Gastrocnemius medialis (tissue), 4 donors: ENCODE results near the gene ENTPD7.

Source experiments
- CTCF ChIP-seq, 5 experiments: fragments of 450-650 bp in 3 of 5; fragments of 200-600 bp in 2 of 5; sonication (generic) in 2 of 5; IDR thresholded peaks in 4 of 5; conservative IDR thresholded peaks in 1 of 5; 1 replicate in 4 of 5; 2 replicates in 1 of 5; pipeline ENCODE4 v1.5.1; 2016 to 2019; ENCODE audit warnings: antibody characterized with exemption in 5 of 5, mild to moderate bottlenecking in 3 of 5, moderate library complexity in 3 of 5
- POLR2A ChIP-seq, 2 donors: fragments of 450-650 bp; IDR thresholded peaks; one replicate each; pipeline ENCODE4 v1.6.1; 2017; ENCODE audit warnings: antibody characterized with exemption in 2 of 2, mild to moderate bottlenecking in 2 of 2, moderate library complexity in 2 of 2

- no peak for TF ChIP-seq CTCF (IDR thresholded peaks at IDR 0.05 in 4 of 5, conservative IDR thresholded peaks at IDR 0.05 in 1 of 5)
- TF ChIP-seq POLR2A (IDR thresholded peaks at IDR 0.05): no peak
Measured at GRCh38 chr10:99672884-99673283, 13.6 kb downstream of the ENTPD7 start.
